A549 (cell line): Measurements from ENCODE around the gene DYNLRB1. TPM values are rescaled to one million over a fixed set of nuclear protein-coding genes. Genes with fewer than 3 reads are reported as not detected.

Source experiments
- ATAC-seq, 2 experiments: fragments of 200-7000 bp in 1 of 2; fragments of >200 bp in 1 of 2; cut with Nextera tagmentation in 1 of 2; cut with Tn5 transposase in 1 of 2; 3 replicates each; pipeline versions ENCODE4 v1.8.0 to v1.9.1; 2018 to 2020; ENCODE audit warnings: mild to moderate bottlenecking in 1 of 2, moderate library complexity in 1 of 2
- CTCF ChIA-PET: fragments of 300-600 bp; sonication (Branson Sonifier 250); formaldehyde crosslinking; extraction: SDS; loops from one replicate; lab custom pipeline; 2021; ENCODE audit warnings: antibody characterized with exemption, inconsistent platforms; lab: Yijun Ruan, JAX
- POLR2A ChIA-PET: fragments of 350-600 bp; formaldehyde crosslinking; extraction: SDS; loops from one replicate; lab custom pipeline; 2021; ENCODE audit warnings: antibody characterized with exemption, inconsistent platforms; lab: Yijun Ruan, JAX
- DNase-seq, 2 experiments: peaks; one replicate each; pipeline versions ENCODE4 v3.0.0 to v3.0.0-alpha.2; 2011 to 2016; ENCODE audit warnings: low read depth in 1 of 2, low spot score in 1 of 2
- FAIRE-seq: peaks from 2 replicates; lab custom pipeline; 2011; peaks lifted over from hg19 to GRCh38; lab: Jason Lieb, UNC
- H3K27ac ChIP-seq, 2 experiments: fragments of >200 bp; sonication (Bioruptor Twin); formaldehyde crosslinking; 3 replicates each; pipeline ENCODE4 v1.5.1; 2016 to 2017
- H3K4me1 ChIP-seq: fragments of >200 bp; sonication (Bioruptor Twin); formaldehyde crosslinking; 3 replicates; pipeline ENCODE4 v1.6.1; 2016
- H3K4me2 ChIP-seq: fragments of >200 bp; sonication (Bioruptor Twin); formaldehyde crosslinking; 3 replicates; pipeline ENCODE4 v1.6.1; 2016
- H3K4me3 ChIP-seq: fragments of >200 bp; sonication (Bioruptor Twin); formaldehyde crosslinking; 3 replicates; pipeline ENCODE4 v1.5.1; 2016
- H3K9me3 ChIP-seq: fragments of >200 bp; sonication (Bioruptor Twin); formaldehyde crosslinking; 3 replicates; pipeline ENCODE4 v1.6.1; 2016
- BHLHE40 ChIP-seq: IDR thresholded peaks from 2 replicates; pipeline ENCODE4 v1.6.1; 2012; ENCODE audit warnings: low read depth, low read length, inconsistent platforms
- CBX8 ChIP-seq: fragments of 200-600 bp; sonication (generic); IDR thresholded peaks from 2 replicates; pipeline ENCODE4 v1.6.1; 2016
- EHF ChIP-seq: fragments of 250-450 bp; sonication (Bioruptor Pico); IDR thresholded peaks from 2 replicates; pipeline ENCODE4 v1.5.0; 2020; ENCODE audit warnings: mild to moderate bottlenecking
- EHMT2 ChIP-seq: fragments of 200-600 bp; sonication (generic); IDR thresholded peaks from 2 replicates; pipeline ENCODE4 v1.6.1; 2016; ENCODE audit warnings: antibody characterized with exemption, low read depth, mild to moderate bottlenecking, moderate library complexity
- FOXS1 ChIP-seq: fragments of 250-450 bp; sonication (Bioruptor Pico); IDR thresholded peaks from 2 replicates; pipeline ENCODE4 v1.5.0; 2020; ENCODE audit warnings: mild to moderate bottlenecking, moderate library complexity
- GATA3 ChIP-seq: IDR thresholded peaks from 2 replicates; pipeline ENCODE4 v1.6.1; 2012; ENCODE audit warnings: borderline replicate concordance
- HES2 ChIP-seq: fragments of >200 bp; sonication (Bioruptor Twin); formaldehyde crosslinking; IDR thresholded peaks from 2 replicates; pipeline ENCODE4 v1.6.1; 2016
- HEYL ChIP-seq: fragments of 250-450 bp; sonication (Bioruptor Pico); IDR thresholded peaks from 2 replicates; pipeline ENCODE4 v1.8.0; 2021; ENCODE audit warnings: mild to moderate bottlenecking, moderate library complexity
- HOXB13 ChIP-seq: fragments of 250-450 bp; sonication (Bioruptor Pico); IDR thresholded peaks from 2 replicates; pipeline ENCODE4 v1.5.0; 2020; ENCODE audit warnings: low read depth, mild to moderate bottlenecking, moderate library complexity
- JUNB ChIP-seq: fragments of >200 bp; sonication (Bioruptor Twin); formaldehyde crosslinking; IDR thresholded peaks from 2 replicates; pipeline ENCODE4 v1.6.1; 2016
- NFE2L2 ChIP-seq: fragments of 150-350 bp; conservative IDR thresholded peaks from 2 replicates; pipeline ENCODE4 v1.6.1; 2014; ENCODE audit warnings: low read length
- NPAS2 ChIP-seq: fragments of 250-450 bp; sonication (Bioruptor Pico); IDR thresholded peaks from 2 replicates; pipeline ENCODE4 v1.8.0; 2022; ENCODE audit warnings: mild to moderate bottlenecking, moderate library complexity, borderline replicate concordance
- NR3C1 ChIP-seq: fragments of >200 bp; sonication (Bioruptor Twin); formaldehyde crosslinking; IDR thresholded peaks from 3 replicates; pipeline ENCODE4 v1.6.1; 2017
- PBX3 ChIP-seq: IDR thresholded peaks from 2 replicates; pipeline ENCODE4 v1.6.1; 2012
- RAD21 ChIP-seq, 2 experiments: fragments of >200 bp in 1 of 2; sonication (Bioruptor Twin) in 1 of 2; formaldehyde crosslinking in 1 of 2; IDR thresholded peaks in 1 of 2; conservative IDR thresholded peaks in 1 of 2; 2 replicates in 1 of 2; 3 replicates in 1 of 2; pipeline ENCODE4 v1.6.1; 2012 to 2018; ENCODE audit warnings: inconsistent platforms in 1 of 2
- RFX5 ChIP-seq: fragments of 450-650 bp; IDR thresholded peaks from 2 replicates; pipeline ENCODE4 v1.7.1; 2014; ENCODE audit warnings: antibody characterized with exemption, mild to moderate bottlenecking, moderate library complexity
- SREBF2 ChIP-seq: fragments of 450-650 bp; IDR thresholded peaks from 2 replicates; pipeline ENCODE4 v1.6.1; 2014; ENCODE audit warnings: mild to moderate bottlenecking, moderate library complexity
- TFCP2L1 ChIP-seq: fragments of 250-450 bp; sonication (Bioruptor Pico); IDR thresholded peaks from 2 replicates; pipeline ENCODE4 v1.5.0; 2021; ENCODE audit warnings: mild to moderate bottlenecking
- TP53 ChIP-seq: fragments of 250-450 bp; sonication (Bioruptor Pico); IDR thresholded peaks from 2 replicates; pipeline ENCODE4 v1.5.0; 2021; ENCODE audit warnings: mild to moderate bottlenecking, moderate library complexity
- ZC3H11A ChIP-seq: fragments of 450-650 bp; IDR thresholded peaks from 2 replicates; pipeline ENCODE4 v1.6.1; 2014; ENCODE audit warnings: antibody characterized with exemption, mild to moderate bottlenecking
- ZFP36 ChIP-seq: fragments of 450-650 bp; IDR thresholded peaks from 2 replicates; pipeline ENCODE4 v1.6.1; 2014; ENCODE audit warnings: borderline replicate concordance; ENCODE audit not compliant: partially characterized antibody
- ZNF302 ChIP-seq: fragments of 250-450 bp; sonication (Bioruptor Pico); IDR thresholded peaks from 2 replicates; pipeline ENCODE4 v1.9.0; 2021; ENCODE audit warnings: inconsistent platforms, mild to moderate bottlenecking, moderate library complexity
- whole genome bisulfite sequencing: methylation state at CpG from one replicate; pipeline ENCODE4 v1.1.6; 2017; ENCODE audit errors: missing lambda C conversion rate; 5-methylcytosine and 5-hydroxymethylcytosine counted together
- polyA plus RNA-seq, 4 experiments: library from polyadenylated mRNA; depleted of rRNA in 3 of 4; stranded (reverse); fragments of >200 nt; fragmentation: RNase III in 1 of 4; extraction: RNeasy Plus Mini Kit Qiagen cat#74134 plus additional on column Dnase treatment in 1 of 4; gene quantifications; 2 replicates in 3 of 4; 3 replicates in 1 of 4; pipeline ENCODE4 v1.2.3, GENCODE V29; 2011 to 2017
- TF ChIP-seq, protein P1 (sequence below): IDR thresholded peaks from 2 replicates; pipeline ENCODE4 v1.6.1; 2012; ENCODE audit warnings: low read depth, borderline replicate concordance
- TF ChIP-seq, protein P2 (sequence below): fragments of 250-450 bp; sonication (Bioruptor Pico); IDR thresholded peaks from 2 replicates; pipeline ENCODE4 v1.5.0; 2020; ENCODE audit warnings: low read depth, mild to moderate bottlenecking, moderate library complexity
- TF ChIP-seq, protein P3 (sequence below): fragments of 200-600 bp; sonication (generic); IDR thresholded peaks from 2 replicates; pipeline ENCODE4 v1.6.1; 2016; ENCODE audit warnings: antibody characterized with exemption, mild to moderate bottlenecking, moderate library complexity
- TF ChIP-seq, protein P4 (sequence below): fragments of 150-350 bp; IDR thresholded peaks from 2 replicates; pipeline ENCODE4 v1.6.1; 2014; ENCODE audit warnings: low read depth, mild to moderate bottlenecking, low read length

Gene DYNLRB1
- polyA plus RNA-seq, 2 of the 4 experiments (the other 2 are of a cell fraction), result 148 to 211 TPM

GRCh38 chr20:34534391-34535165 lies 18.4 kb downstream of the DYNLRB1 start:
- H3K9me3 ChIP-seq, result no peaks in the 10 kb centered on the region
- CTCF ChIA-PET, result interaction anchor here (0.6 to 3.2 kb wide), 5 partner anchors 12 to 344 kb away, joined by 3 to 13 read pairs (median 3); no protein-coding TSS in a partner anchor
- no peak overlapping the region for H3K4me2 ChIP-seq
- no peak overlapping the region for H3K27ac ChIP-seq
- FAIRE-seq, result no peak
- 90% methylated on average over 14 of the region's 15 CpGs for WGBS
- TF ChIP-seq CBX8 (no peak), ZFP36 (no peak), GATA3 (no peak), ZC3H11A (no peak), TFCP2L1 (CRISPR knock-in tag) (no peak), NR3C1 (no peak), EHMT2 (no peak), HOXB13 (CRISPR knock-in tag) (no peak), SREBF2 (no peak), EHF (no peak), JUNB (no peak), RAD21 (conservative IDR thresholded peaks at IDR 0.05 in 1 of 2, IDR thresholded peaks at IDR 0.05 in 1 of 2) (no peak), NFE2L2 (no peak), BHLHE40 (no peak), PBX3 (no peak)
- TF ChIP-seq, protein P1, sequence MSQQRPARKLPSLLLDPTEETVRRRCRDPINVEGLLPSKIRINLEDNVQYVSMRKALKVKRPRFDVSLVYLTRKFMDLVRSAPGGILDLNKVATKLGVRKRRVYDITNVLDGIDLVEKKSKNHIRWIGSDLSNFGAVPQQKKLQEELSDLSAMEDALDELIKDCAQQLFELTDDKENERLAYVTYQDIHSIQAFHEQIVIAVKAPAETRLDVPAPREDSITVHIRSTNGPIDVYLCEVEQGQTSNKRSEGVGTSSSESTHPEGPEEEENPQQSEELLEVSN, result no peak
- TF ChIP-seq, protein P2, sequence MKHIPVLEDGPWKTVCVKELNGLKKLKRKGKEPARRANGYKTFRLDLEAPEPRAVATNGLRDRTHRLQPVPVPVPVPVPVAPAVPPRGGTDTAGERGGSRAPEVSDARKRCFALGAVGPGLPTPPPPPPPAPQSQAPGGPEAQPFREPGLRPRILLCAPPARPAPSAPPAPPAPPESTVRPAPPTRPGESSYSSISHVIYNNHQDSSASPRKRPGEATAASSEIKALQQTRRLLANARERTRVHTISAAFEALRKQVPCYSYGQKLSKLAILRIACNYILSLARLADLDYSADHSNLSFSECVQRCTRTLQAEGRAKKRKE (CRISPR knock-in tag), result no peak
- TF ChIP-seq, protein P3, sequence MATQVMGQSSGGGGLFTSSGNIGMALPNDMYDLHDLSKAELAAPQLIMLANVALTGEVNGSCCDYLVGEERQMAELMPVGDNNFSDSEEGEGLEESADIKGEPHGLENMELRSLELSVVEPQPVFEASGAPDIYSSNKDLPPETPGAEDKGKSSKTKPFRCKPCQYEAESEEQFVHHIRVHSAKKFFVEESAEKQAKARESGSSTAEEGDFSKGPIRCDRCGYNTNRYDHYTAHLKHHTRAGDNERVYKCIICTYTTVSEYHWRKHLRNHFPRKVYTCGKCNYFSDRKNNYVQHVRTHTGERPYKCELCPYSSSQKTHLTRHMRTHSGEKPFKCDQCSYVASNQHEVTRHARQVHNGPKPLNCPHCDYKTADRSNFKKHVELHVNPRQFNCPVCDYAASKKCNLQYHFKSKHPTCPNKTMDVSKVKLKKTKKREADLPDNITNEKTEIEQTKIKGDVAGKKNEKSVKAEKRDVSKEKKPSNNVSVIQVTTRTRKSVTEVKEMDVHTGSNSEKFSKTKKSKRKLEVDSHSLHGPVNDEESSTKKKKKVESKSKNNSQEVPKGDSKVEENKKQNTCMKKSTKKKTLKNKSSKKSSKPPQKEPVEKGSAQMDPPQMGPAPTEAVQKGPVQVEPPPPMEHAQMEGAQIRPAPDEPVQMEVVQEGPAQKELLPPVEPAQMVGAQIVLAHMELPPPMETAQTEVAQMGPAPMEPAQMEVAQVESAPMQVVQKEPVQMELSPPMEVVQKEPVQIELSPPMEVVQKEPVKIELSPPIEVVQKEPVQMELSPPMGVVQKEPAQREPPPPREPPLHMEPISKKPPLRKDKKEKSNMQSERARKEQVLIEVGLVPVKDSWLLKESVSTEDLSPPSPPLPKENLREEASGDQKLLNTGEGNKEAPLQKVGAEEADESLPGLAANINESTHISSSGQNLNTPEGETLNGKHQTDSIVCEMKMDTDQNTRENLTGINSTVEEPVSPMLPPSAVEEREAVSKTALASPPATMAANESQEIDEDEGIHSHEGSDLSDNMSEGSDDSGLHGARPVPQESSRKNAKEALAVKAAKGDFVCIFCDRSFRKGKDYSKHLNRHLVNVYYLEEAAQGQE, result no peak
- no peaks in the 10 kb centered on the region for H3K4me1 ChIP-seq
- ATAC-seq, result no peak
- no peak overlapping the region for H3K4me3 ChIP-seq
- POLR2A ChIA-PET, result interaction anchor here (0.8 kb wide), 1 partner anchor 19 kb away, joined by 3 read pairs; no protein-coding TSS in a partner anchor
- no peak for DNase-seq

DNA sequence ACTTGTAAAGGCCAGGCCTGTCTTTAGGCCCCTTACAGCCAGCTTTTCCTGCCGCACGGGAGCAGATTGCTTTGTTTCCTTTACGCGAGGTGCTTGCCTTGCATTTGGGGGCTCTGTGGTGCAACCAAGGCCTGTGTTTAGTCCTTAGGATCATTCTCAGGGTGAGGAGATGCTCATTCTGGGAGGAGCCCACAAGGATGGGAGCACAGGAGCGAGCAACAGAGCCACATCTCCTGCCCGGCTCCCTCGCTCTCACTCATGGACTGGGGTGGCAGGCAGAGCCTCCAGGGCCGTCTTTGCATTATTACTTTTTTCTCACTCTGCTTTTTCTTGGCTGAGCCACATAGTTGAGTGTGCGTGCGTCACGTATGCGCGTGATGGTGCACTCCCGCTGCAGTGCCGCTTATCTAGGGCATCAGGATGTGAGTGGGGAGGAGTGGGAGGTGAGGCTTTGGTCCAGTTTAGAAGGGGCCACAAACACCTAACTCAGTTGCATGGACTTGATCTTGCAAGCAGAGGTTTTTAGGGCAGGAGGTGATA lies 19.1 kb downstream of the DYNLRB1 start:
- ChIA-PET POLR2A (no interaction called here), CTCF (interaction anchor here (0.6 to 3.2 kb wide), 2 partner anchors 12 to 215 kb away, joined by 3 to 13 read pairs; no protein-coding TSS in a partner anchor)
- no peak for FAIRE-seq
- Histone ChIP-seq H3K4me2 (no peak overlapping the region), H3K4me1 (no peaks in the 10 kb centered on the region), H3K9me3 (no peaks in the 10 kb centered on the region), H3K4me3 (no peak overlapping the region), H3K27ac (no peak overlapping the region)
- ATAC-seq, result no peak
- DNase-seq, result no peak
- 96% methylated on average over 15 of the region's 15 CpGs for WGBS
- TF ChIP-seq, protein P2 (CRISPR knock-in tag), result no peak
- TF ChIP-seq SREBF2, result no peak
- no peak for TF ChIP-seq HEYL
- no peak for TF ChIP-seq HES2
- TF ChIP-seq NPAS2 (CRISPR knock-in tag), result no peak
- no peak for TF ChIP-seq EHF
- TF ChIP-seq, protein P4, sequence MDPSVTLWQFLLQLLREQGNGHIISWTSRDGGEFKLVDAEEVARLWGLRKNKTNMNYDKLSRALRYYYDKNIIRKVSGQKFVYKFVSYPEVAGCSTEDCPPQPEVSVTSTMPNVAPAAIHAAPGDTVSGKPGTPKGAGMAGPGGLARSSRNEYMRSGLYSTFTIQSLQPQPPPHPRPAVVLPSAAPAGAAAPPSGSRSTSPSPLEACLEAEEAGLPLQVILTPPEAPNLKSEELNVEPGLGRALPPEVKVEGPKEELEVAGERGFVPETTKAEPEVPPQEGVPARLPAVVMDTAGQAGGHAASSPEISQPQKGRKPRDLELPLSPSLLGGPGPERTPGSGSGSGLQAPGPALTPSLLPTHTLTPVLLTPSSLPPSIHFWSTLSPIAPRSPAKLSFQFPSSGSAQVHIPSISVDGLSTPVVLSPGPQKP, result no peak
- no peak for TF ChIP-seq TP53 (CRISPR knock-in tag)
- no peak for TF ChIP-seq RFX5
- TF ChIP-seq FOXS1 (CRISPR knock-in tag), result no peak
- TF ChIP-seq ZNF302, result no peak
